Tibial nerve (tissue), 4 donors: ENCODE data around the gene SKIC8. TPM values are rescaled to one million over a fixed set of nuclear protein-coding genes. Genes with fewer than 3 reads are reported as not detected.

ENCODE experiments used
- DNase-seq, 2 donors: peaks; one replicate each; pipeline ENCODE4 v3.0.0-alpha.2; 2019; ENCODE audit warnings: low spot score in 2 of 2
- H3K27ac ChIP-seq, 4 donors: fragments of 200-600 bp; sonication (generic) in 3 of 4; one replicate each; pipeline ENCODE4 v1.5.1; 2017 to 2019; ENCODE audit warnings: mild to moderate bottlenecking in 1 of 4
- H3K27me3 ChIP-seq, 2 donors: fragments of 200-600 bp; sonication (generic) in 1 of 2; one replicate each; pipeline versions ENCODE4 v1.5.1 to v1.6.0; 2017 to 2019
- H3K36me3 ChIP-seq, 3 donors: fragments of 200-600 bp; sonication (generic); one replicate each; pipeline ENCODE4 v1.5.1; 2018 to 2019
- H3K4me1 ChIP-seq, 4 donors: fragments of 200-600 bp; sonication (generic) in 3 of 4; one replicate each; pipeline ENCODE4 v1.5.1; 2017 to 2019
- H3K4me3 ChIP-seq, 4 donors: fragments of 200-600 bp; sonication (generic) in 3 of 4; one replicate each; pipeline ENCODE4 v1.5.1; 2017 to 2019; ENCODE audit warnings: mild to moderate bottlenecking in 1 of 4, moderate library complexity in 1 of 4
- H3K9me3 ChIP-seq, 4 donors: fragments of 200-600 bp; sonication (generic) in 3 of 4; one replicate each; pipeline ENCODE4 v1.5.1; 2017 to 2019
- EP300 ChIP-seq, 2 donors: sonication (generic); formaldehyde crosslinking; IDR thresholded peaks; one replicate each; pipeline ENCODE4 v1.6.1; 2017; ENCODE audit warnings: antibody characterized with exemption in 2 of 2, mild to moderate bottlenecking in 1 of 2
- POLR2A ChIP-seq, 2 donors: fragments of 450-650 bp; IDR thresholded peaks; one replicate each; pipeline ENCODE4 v1.6.1; 2017; ENCODE audit warnings: antibody characterized with exemption in 2 of 2, mild to moderate bottlenecking in 2 of 2, moderate library complexity in 2 of 2
- WGBS, 2 donors: methylation state at CpG; one replicate each; pipeline ENCODE4 v1.1.5; 2018; 5-methylcytosine and 5-hydroxymethylcytosine counted together
- small RNA-seq: library from RNA; depleted of rRNA; stranded (forward); fragments of <200 nt; gene quantifications from one replicate; pipeline ENCODE3, GENCODE V24; 2016
- total RNA-seq, 4 donors: library from RNA; depleted of rRNA; stranded (reverse); fragments of >200 nt; gene quantifications; one replicate each; pipeline ENCODE4 v1.1.0, GENCODE V29; 2016
- TF ChIP-seq, protein P1 (sequence below), 5 experiments: fragments of 200-600 bp in 3 of 5; fragments of 450-650 bp in 2 of 5; sonication (generic) in 3 of 5; IDR thresholded peaks; one replicate each; pipeline ENCODE4 v1.5.1; 2016 to 2019; ENCODE audit warnings: antibody characterized with exemption in 5 of 5, mild to moderate bottlenecking in 3 of 5, moderate library complexity in 2 of 5

SKIC8 gene
- total RNA-seq, 4 donors from 2014 or later: 50.3 to 75.1 (median 55.5) TPM

DNA sequence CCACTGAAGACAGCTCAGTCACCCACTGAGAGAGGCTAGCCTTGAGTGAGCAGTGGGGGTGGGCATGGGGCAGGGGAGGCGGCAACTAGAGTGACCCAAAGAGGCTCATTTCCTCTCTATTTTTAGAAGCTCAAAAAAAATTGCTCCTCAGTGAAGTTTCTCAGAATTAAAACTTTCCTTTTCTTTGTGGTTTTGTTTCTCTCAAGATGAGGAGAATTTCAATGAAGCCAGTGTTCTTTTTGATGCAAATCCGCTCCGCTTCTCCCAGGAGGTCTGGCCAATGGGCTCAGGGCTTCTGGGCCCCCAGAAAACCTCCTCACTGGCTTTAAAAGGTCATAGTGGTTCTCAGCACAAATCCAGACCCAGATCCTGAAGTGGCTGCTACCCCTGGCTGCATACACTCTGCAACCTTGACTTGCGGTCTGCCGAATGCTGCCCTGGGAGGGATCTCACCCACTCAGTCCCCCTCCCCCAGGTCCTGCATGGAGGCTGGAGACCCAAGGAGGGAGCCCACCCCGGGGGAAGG lies 64.8 kb downstream of the SKIC8 start, which contains the start of gene ACSBG1:
ACSBG1 (minus strand) TSS at position 51 of the 526 bp plus-strand sequence. CDS start 64 bp downstream, outside the sequence.
- Histone ChIP-seq H3K27ac (no peak within 1 kb of the TSS), H3K9me3 (no peaks in the 10 kb centered on the region), H3K27me3 (no peaks in the 10 kb centered on the region), H3K4me3 (no peak within 1 kb of the TSS), H3K36me3 (no peaks in the 10 kb centered on the region), H3K4me1 (peaks cover 0 to 5% (median 0%) of the 10 kb centered on the region in 4 donors)
- WGBS, 2 donors: 26 to 40% methylated on average over 6 of the region's 6 CpGs
- TF ChIP-seq EP300 (IDR thresholded peaks at IDR 0.05): no peak
- TF ChIP-seq, protein P1, sequence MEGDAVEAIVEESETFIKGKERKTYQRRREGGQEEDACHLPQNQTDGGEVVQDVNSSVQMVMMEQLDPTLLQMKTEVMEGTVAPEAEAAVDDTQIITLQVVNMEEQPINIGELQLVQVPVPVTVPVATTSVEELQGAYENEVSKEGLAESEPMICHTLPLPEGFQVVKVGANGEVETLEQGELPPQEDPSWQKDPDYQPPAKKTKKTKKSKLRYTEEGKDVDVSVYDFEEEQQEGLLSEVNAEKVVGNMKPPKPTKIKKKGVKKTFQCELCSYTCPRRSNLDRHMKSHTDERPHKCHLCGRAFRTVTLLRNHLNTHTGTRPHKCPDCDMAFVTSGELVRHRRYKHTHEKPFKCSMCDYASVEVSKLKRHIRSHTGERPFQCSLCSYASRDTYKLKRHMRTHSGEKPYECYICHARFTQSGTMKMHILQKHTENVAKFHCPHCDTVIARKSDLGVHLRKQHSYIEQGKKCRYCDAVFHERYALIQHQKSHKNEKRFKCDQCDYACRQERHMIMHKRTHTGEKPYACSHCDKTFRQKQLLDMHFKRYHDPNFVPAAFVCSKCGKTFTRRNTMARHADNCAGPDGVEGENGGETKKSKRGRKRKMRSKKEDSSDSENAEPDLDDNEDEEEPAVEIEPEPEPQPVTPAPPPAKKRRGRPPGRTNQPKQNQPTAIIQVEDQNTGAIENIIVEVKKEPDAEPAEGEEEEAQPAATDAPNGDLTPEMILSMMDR (IDR thresholded peaks at IDR 0.05): no peak
- no peak for TF ChIP-seq POLR2A (IDR thresholded peaks at IDR 0.05)
- no peak for DNase-seq

DNA sequence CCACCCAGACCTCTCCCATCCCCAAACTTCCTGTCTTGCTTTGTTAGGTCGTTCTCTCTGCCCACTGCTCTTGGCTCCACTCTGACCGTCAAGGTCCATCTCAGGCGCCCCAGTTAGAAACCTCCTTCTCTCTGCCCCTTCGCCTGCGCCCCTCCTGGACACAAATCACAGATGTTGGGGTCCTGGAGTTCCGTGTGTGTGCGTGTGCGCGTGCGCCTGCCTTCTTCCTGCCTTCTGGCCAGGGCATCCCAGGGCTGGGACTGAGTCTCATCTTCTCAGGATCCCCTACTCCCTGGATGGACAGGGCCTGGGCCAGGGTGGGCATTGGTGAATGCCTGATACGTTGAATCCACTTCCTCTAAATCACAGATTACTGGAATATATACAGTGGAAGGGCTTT lies 65.9 kb downstream of the SKIC8 start:
- DNase-seq: no peak
- H3K36me3 ChIP-seq: no peaks in the 10 kb centered on the region
- no peak overlapping the region for H3K4me3 ChIP-seq
- H3K27me3 ChIP-seq: no peaks in the 10 kb centered on the region
- no peak for TF ChIP-seq POLR2A (IDR thresholded peaks at IDR 0.05)
- TF ChIP-seq, protein P1 (IDR thresholded peaks at IDR 0.05): no peak
- TF ChIP-seq EP300 (IDR thresholded peaks at IDR 0.05): no peak
- no peaks in the 10 kb centered on the region for H3K9me3 ChIP-seq
- no peak overlapping the region for H3K27ac ChIP-seq
- 72 to 80% methylated on average over 11 of the region's 11 CpGs for WGBS, 2 donors
- H3K4me1 ChIP-seq: peaks cover 0 to 5% (median 0%) of the 10 kb centered on the region in 4 donors

Small RNA genes lying within 50 kb of the gene (small RNA-seq; reads per million reads assigned to genes)
- not detected for gene AC090607.5

Other genes starting within 250 kb of the SKIC8 start
- 100 to 1,000 TPM in 2 of 4 donors, 10 to 100 TPM in 2; 64.5 to 127 (median 94.5) TPM for gene TBC1D2B, start 221.9 kb downstream of the SKIC8 start, total RNA-seq
- gene SH2D7, start 207.0 kb downstream of the SKIC8 start, total RNA-seq: not detected
- gene CIB2, start 168.2 kb downstream of the SKIC8 start, total RNA-seq: 10 to 100 TPM in 1 of 4 donors, 1 to 10 TPM in 2, under 1 TPM in 1; 0.63 to 11.0 (median 2.8) TPM
- gene IDH3A, start 150.2 kb downstream of the SKIC8 start, total RNA-seq: 10 to 100 TPM; 46.9 to 70.7 (median 63.4) TPM
- gene ACSBG1, start 65.0 kb downstream of the SKIC8 start, total RNA-seq: under 1 TPM in 2 of 4 donors, not detected in 2; under 0.01 to 0.21 TPM
- 10 to 100 TPM; 14.2 to 16.9 (median 16.4) TPM for gene DNAJA4, start 35.0 kb downstream of the SKIC8 start, total RNA-seq
- gene CRABP1, start 40.7 kb upstream of the SKIC8 start, total RNA-seq: 1 to 10 TPM in 2 of 4 donors, not detected in 2; 1.6 to 6.6 TPM
- 10 to 100 TPM; 32.4 to 45.9 (median 42.4) TPM for gene IREB2, start 138.6 kb upstream of the SKIC8 start, total RNA-seq
- 10 to 100 TPM in 2 of 4 donors, 1 to 10 TPM in 2; 8.0 to 31.9 (median 10.2) TPM for gene HYKK, start 208.0 kb upstream of the SKIC8 start, total RNA-seq
- gene PSMA4, start 240.8 kb upstream of the SKIC8 start, total RNA-seq: 100 to 1,000 TPM in 1 of 4 donors, 10 to 100 TPM in 3; 58.1 to 102 (median 76.8) TPM